ENCODE results near the gene C1QTNF8. TPM values are rescaled to one million over a fixed set of nuclear protein-coding genes. Genes with fewer than 3 reads are reported as not detected.

C1QTNF8 gene
- total RNA-seq, 4 donors from 2014 or later, result not detected

DNA sequence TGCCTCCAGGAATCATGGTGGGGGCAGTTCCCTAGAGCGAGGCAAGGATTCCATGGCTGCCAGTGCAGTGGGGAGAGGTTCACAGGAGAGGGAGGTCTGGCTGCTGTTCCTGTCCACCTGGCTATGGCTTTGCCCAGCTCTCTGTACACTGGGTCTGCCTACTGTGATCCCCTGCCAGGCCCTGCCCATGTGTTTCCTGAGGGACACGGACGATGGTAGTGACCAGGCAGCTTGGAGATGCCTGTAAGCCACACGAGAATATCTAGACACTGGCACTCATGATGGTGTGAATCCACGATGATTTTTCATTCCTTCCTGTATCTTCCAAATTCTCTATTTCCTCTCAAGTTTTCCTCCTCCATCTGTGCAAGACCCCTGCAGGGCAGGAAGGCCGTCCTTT lies 11.1 kb downstream of the C1QTNF8 start:
- Histone ChIP-seq H3K9me3 (peaks cover 11 to 18% of the 10 kb centered on the region in 2 donors), H3K27ac (no peak overlapping the region), H3K36me3 (no peaks in the 10 kb centered on the region), H3K4me3 (no peak overlapping the region), H3K27me3 (peaks cover 85% of the 10 kb centered on the region), H3K4me1 (peaks cover 6 to 18% (median 16%) of the 10 kb centered on the region in 4 donors)
- in situ Hi-C loops (cut with MboI; ENCODE audit: low pct_ligation_motif_present in 1 of 4, low pct_unique_long_range_greater_than_20kb in 1 of 4, low sequenced_read_pairs in 3 of 4) (no loop called here), intact Hi-C loops (cut with DNase I; ENCODE audit: low total_unique reads) (no loop called here)
- WGBS, 2 donors (ENCODE audit: low coverage in 1 of 2), result 74 to 90% methylated on average over 2 to 6 of the region's 6 CpGs
- no peak for TF ChIP-seq POLR2A (IDR thresholded peaks at IDR 0.05)
- no peak for TF ChIP-seq EP300 (IDR thresholded peaks at IDR 0.05; ENCODE audit: low read depth)
- TF ChIP-seq, protein P1, sequence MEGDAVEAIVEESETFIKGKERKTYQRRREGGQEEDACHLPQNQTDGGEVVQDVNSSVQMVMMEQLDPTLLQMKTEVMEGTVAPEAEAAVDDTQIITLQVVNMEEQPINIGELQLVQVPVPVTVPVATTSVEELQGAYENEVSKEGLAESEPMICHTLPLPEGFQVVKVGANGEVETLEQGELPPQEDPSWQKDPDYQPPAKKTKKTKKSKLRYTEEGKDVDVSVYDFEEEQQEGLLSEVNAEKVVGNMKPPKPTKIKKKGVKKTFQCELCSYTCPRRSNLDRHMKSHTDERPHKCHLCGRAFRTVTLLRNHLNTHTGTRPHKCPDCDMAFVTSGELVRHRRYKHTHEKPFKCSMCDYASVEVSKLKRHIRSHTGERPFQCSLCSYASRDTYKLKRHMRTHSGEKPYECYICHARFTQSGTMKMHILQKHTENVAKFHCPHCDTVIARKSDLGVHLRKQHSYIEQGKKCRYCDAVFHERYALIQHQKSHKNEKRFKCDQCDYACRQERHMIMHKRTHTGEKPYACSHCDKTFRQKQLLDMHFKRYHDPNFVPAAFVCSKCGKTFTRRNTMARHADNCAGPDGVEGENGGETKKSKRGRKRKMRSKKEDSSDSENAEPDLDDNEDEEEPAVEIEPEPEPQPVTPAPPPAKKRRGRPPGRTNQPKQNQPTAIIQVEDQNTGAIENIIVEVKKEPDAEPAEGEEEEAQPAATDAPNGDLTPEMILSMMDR (IDR thresholded peaks at IDR 0.05), result no peak
- TF ChIP-seq POLR2AphosphoS5 (IDR thresholded peaks at IDR 0.05), result no peak
- DNase-seq, result no peak

DNA sequence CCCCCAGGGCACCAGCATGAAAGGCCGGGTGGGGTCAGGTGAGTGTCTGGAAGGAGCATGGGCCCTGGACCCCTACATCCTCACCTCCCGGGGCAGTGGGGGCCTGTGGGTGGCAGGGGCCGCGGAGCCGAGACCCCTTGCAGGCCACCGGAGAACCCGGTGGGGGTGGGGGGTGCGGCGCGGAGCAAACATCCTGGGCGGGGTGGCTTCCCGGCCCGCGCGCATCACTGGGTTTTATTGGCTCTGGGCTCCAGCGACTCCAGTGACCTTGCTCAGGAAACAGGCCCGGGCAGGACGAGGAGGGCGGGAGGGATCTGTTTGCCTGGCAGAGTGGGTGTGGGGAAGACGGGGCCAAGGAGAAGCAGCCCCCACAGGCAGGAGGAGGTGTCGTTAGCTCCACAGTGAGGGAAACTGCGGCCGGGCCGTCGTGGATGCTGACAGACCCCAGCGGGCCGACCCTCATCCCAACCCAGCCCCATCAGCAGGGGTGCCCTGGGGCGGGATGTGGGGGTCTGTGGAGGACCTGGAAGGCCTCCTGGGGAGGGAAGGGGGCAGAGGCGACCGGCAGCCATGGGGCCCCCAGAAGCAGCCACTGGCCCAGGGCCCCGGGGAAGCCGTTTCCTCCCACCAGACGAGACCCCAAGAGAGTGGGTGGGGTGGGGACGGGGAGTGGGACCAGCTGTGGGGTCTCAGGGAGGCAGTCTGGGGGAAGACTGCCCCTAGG lies 12.9 kb downstream of the C1QTNF8 start:
- in situ Hi-C loops (cut with MboI; ENCODE audit: low pct_ligation_motif_present in 1 of 4, low pct_unique_long_range_greater_than_20kb in 1 of 4, low sequenced_read_pairs in 3 of 4), result no loop called here
- peaks cover 0 to 10% (median 9%) of the 10 kb centered on the region in 4 donors for H3K4me1 ChIP-seq
- WGBS, 2 donors (ENCODE audit: low coverage in 1 of 2), result 41% methylated on average over 26 of the region's 34 CpGs; no CpG with 5 or more reads in 1 of the 2 donors
- intact Hi-C loops (cut with DNase I; ENCODE audit: low total_unique reads), result no loop called here
- no peak overlapping the region for H3K27ac ChIP-seq
- TF ChIP-seq POLR2A (IDR thresholded peaks at IDR 0.05) (no peak), EP300 (IDR thresholded peaks at IDR 0.05; ENCODE audit: low read depth) (no peak), POLR2AphosphoS5 (IDR thresholded peaks at IDR 0.05) (no peak)
- TF ChIP-seq, protein P1 (IDR thresholded peaks at IDR 0.05), result no peak
- H3K36me3 ChIP-seq, result no peaks in the 10 kb centered on the region
- H3K4me3 ChIP-seq, result no peak overlapping the region
- peaks cover 86% of the 10 kb centered on the region for H3K27me3 ChIP-seq
- peaks cover 11 to 18% of the 10 kb centered on the region in 2 donors for H3K9me3 ChIP-seq
- DNase-seq, result no peak

DNA sequence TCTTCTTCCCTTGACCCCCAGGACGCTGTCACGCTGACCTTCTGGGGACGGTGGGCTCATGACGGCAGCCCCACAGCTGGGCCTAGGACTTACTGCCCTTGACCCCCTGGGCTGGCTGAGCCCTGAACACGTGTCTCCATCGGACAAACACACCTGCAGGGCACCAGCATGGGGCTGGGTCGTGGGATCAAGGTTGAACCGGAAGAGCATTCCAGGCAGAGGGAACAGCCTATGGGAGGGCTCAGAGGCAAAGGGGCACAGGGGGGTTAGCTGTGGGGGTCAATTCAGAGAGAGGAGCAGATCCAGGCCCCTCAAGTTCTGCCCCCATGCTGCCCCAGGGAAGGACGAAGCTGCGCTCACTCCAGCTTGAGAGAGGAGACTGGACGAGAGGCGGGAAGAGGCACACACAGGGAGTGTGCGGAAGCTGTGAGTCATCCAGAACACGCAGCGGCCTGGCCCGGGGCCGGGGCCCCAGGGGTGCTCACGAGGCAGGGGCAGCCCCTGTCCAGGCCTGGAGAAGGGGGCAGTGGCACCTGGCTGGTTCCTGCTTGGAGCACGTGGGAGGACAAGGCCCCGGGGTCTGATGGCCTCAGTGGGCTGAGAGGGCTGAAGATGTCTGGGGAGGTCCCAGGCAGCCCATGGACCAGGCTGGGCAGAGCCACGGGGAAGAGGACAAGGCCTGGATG lies 13.6 kb downstream of the C1QTNF8 start:
- in situ Hi-C loops (cut with MboI; ENCODE audit: low pct_ligation_motif_present in 1 of 4, low pct_unique_long_range_greater_than_20kb in 1 of 4, low sequenced_read_pairs in 3 of 4), result no loop called here
- H3K9me3 ChIP-seq, result peaks cover 11 to 18% of the 10 kb centered on the region in 2 donors
- no peak overlapping the region for H3K27ac ChIP-seq
- H3K36me3 ChIP-seq, result no peaks in the 10 kb centered on the region
- DNase-seq, result no peak
- no peak for TF ChIP-seq POLR2AphosphoS5 (IDR thresholded peaks at IDR 0.05)
- TF ChIP-seq, protein P1 (IDR thresholded peaks at IDR 0.05), result no peak
- TF ChIP-seq EP300 (IDR thresholded peaks at IDR 0.05; ENCODE audit: low read depth), result no peak
- TF ChIP-seq POLR2A (IDR thresholded peaks at IDR 0.05), result no peak
- 57% methylated on average over 21 of the region's 21 CpGs; no CpG with 5 or more reads in 1 of the 2 donors for WGBS, 2 donors (ENCODE audit: low coverage in 1 of 2)
- peaks cover 86% of the 10 kb centered on the region for H3K27me3 ChIP-seq
- intact Hi-C loops (cut with DNase I; ENCODE audit: low total_unique reads), result no loop called here
- H3K4me1 ChIP-seq, result peaks cover 0 to 12% (median 10%) of the 10 kb centered on the region in 4 donors
- no peak overlapping the region for H3K4me3 ChIP-seq

DNA sequence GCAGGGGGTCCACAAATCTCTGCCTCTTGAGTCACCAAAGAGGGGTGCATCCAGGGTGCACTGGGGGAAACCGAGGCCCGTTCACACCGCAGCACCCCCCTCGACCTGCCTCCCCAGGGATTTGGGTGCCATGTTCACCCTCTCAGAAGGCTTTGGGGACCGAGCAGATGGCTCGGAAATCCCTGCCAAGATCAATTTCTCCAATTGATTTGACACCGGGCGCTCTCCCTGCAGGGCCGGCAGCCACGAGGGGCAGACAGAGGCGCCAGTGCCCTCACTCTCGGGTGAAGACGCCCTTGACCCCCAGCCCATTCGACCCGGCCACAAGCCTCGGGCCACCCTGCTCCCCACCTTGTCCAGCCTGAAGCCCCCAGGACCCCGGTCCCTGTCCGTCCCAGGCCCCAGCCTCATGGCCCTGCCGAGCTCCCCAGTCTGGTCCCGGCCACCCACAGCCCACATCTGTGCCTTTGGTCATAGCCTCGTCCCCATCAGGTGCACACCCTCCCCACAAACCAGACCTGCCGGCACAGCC lies 14.2 kb downstream of the C1QTNF8 start:
- DNase-seq, result no peak
- peaks cover 86% of the 10 kb centered on the region for H3K27me3 ChIP-seq
- WGBS, 2 donors (ENCODE audit: low coverage in 1 of 2), result 76% methylated on average over 22 of the region's 22 CpGs; no CpG with 5 or more reads in 1 of the 2 donors
- no peak overlapping the region for H3K4me3 ChIP-seq
- H3K36me3 ChIP-seq, result no peaks in the 10 kb centered on the region
- H3K27ac ChIP-seq, result no peak overlapping the region
- intact Hi-C loops (cut with DNase I; ENCODE audit: low total_unique reads), result no loop called here
- peaks cover 0 to 12% (median 10%) of the 10 kb centered on the region in 4 donors for H3K4me1 ChIP-seq
- in situ Hi-C loops (cut with MboI; ENCODE audit: low pct_ligation_motif_present in 1 of 4, low pct_unique_long_range_greater_than_20kb in 1 of 4, low sequenced_read_pairs in 3 of 4), result no loop called here
- peaks cover 11 to 18% of the 10 kb centered on the region in 2 donors for H3K9me3 ChIP-seq
- TF ChIP-seq POLR2AphosphoS5 (IDR thresholded peaks at IDR 0.05) (no peak), EP300 (IDR thresholded peaks at IDR 0.05; ENCODE audit: low read depth) (no peak), POLR2A (IDR thresholded peaks at IDR 0.05) (no peak)
- TF ChIP-seq, protein P1 (IDR thresholded peaks at IDR 0.05), result no peak
